ES-I3 (cell line): Measurements from ENCODE around the gene OXCT1.

Experiments used
- H3K36me3 ChIP-seq: 2 replicates; pipeline ENCODE4 v1.6.1; 2013; ENCODE audit warnings: mild to moderate bottlenecking, low read length, control low read depth, moderate library complexity; ENCODE audit not compliant: insufficient read depth
- H3K4me1 ChIP-seq: 2 replicates; pipeline ENCODE4 v1.6.1; 2013; ENCODE audit warnings: mild to moderate bottlenecking, control low read depth, low read length; ENCODE audit not compliant: insufficient read depth
- H3K9ac ChIP-seq: 2 replicates; pipeline ENCODE4 v1.6.1; 2013; ENCODE audit warnings: low read depth, mild to moderate bottlenecking, low read length, moderate library complexity
- H3K9me3 ChIP-seq: 2 replicates; pipeline ENCODE4 v1.6.1; 2013; ENCODE audit warnings: mild to moderate bottlenecking, low read length, moderate library complexity; ENCODE audit not compliant: control insufficient read depth, insufficient read depth

Gene OXCT1

DNA sequence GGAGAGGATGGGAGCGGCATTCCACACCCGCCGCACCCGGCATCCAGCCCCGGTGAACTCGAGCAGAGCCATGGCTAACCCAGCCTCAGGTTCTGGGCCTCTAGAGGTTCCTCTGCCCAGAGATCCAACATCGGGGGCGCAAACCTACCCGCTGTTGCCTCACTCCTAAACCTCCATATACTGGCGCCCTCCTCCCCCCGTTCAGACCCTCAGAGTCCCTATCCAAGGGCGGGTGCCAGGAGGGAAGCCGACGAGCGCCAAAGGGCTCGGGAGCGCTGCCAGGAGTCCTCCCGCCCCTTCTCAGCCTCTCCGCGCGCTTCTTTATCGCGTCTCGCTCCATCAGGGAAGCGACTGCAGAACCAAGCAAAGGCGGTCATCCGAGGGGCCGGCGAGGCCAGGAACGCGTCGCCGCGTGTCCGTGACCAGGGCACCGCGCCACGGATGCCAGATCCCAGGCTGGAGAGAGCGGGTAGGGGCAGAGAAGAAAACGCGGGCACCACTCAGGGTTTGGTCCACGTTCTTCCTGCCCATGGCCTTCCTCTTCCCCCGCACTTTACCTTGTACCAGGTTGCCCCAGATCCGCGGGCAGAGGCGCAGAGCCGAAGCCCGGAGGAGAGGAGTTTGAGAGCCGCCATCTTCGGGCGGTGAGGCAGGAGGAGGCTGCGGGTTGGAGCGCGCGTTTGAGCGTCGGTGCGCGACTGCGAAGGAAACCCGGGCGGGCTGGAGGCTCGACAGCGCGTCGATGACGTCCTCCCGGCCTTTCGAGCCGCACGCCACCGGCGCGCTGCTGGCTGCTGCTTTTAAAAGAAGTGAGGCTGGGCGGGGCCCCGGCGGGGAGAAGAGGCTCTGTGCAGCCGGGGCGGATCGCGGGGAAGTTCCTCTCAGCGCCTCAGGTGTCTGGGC lies at the start of gene OXCT1:
Gene OXCT1 (minus strand): TSS at position 702 of the 903 bp plus-strand sequence. CDS start 67 bp downstream, at position 635.
- Histone ChIP-seq H3K9ac (peak within 1 kb of the TSS; percentile 50), H3K36me3 (no peaks in the 10 kb centered on the region), H3K9me3 (no peaks in the 10 kb centered on the region; the same call in 1 of the 2 replicates), H3K4me1 (no peaks in the 10 kb centered on the region)

DNA sequence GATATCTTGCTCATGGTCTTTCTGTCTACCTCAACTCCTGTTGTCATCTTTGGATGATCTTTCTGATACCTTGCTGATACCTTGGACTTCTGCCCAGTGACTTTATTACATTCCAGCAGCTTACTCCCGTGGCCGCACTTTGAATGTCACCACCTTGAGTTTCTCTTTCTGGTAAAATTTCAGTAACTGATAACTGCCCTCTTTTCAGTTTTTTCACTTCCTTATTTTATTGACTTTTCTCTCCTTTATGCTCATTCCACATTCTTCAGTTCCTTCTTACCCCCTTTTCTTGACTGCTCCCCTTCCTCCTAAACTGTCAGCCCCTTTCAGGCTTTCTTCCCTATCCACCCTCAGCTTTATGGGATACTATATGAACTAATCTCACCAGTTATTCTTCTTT lies 47.9 kb upstream of the OXCT1 start:
- Histone ChIP-seq H3K36me3 (peaks cover 14% of the 10 kb centered on the region), H3K9ac (no peak overlapping the region), H3K9me3 (no peaks in the 10 kb centered on the region), H3K4me1 (peaks cover 11% of the 10 kb centered on the region)

DNA sequence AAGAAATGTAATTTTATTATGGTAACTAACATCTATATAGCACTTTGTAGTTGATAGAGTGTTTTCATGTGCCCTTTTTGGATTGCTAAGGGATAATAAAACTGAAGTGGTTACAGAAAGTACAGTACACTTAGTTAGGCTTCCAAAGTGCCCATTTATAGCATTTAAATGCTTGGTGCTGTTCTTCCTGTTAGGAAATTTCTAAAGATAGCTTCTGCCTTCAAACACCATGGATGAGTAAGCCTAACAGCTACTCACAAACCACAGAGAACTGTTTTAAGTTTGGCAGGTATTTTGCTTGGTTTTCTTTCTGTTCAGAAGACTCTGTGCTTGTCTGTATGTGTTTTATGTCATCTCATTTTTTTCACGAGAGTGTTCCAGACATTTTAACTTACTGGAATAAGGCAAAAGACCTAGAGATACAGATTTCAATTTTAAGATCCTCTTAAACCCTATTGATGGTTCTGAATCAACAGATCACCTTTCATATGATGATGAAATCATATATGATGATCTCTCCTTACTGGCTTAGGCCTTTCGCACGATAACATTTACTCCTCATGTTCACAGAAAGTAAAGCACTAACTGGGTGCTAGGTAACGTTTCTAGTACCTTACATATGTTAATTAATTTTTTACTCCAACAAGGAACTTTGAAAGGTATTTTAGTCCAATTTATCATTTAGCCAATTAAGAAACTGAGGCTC lies 38.3 kb upstream of the OXCT1 start:
- no peak overlapping the region for H3K9ac ChIP-seq
- H3K4me1 ChIP-seq = no peaks in the 10 kb centered on the region; the same call in 1 of the 2 replicates
- peaks cover 9% of the 10 kb centered on the region for H3K36me3 ChIP-seq
- H3K9me3 ChIP-seq = no peaks in the 10 kb centered on the region

DNA sequence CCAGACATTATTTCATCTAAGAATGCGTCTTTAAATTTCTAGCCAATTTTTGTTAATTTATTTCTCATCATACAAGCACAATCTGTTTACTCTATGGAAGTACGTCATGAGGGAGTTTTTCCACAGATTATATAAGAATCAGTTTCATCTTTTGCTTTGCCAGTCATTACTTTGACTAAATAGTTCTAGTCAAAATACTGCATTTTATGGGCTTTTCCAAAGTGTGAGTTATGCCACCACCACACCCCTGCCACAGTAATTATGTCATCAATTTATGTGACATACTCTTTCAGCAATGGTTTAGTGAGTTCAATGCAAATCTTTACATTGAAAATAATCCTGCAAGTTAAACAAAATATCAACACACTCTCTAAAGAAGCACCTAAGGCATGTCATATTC lies 35.9 kb upstream of the OXCT1 start:
- H3K4me1 ChIP-seq = no peaks in the 10 kb centered on the region; the same call in 1 of the 2 replicates
- H3K9ac ChIP-seq = no peak overlapping the region
- no peaks in the 10 kb centered on the region; the same call in 1 of the 2 replicates for H3K9me3 ChIP-seq
- peaks cover 3% of the 10 kb centered on the region; the same call in 1 of the 2 replicates for H3K36me3 ChIP-seq

DNA sequence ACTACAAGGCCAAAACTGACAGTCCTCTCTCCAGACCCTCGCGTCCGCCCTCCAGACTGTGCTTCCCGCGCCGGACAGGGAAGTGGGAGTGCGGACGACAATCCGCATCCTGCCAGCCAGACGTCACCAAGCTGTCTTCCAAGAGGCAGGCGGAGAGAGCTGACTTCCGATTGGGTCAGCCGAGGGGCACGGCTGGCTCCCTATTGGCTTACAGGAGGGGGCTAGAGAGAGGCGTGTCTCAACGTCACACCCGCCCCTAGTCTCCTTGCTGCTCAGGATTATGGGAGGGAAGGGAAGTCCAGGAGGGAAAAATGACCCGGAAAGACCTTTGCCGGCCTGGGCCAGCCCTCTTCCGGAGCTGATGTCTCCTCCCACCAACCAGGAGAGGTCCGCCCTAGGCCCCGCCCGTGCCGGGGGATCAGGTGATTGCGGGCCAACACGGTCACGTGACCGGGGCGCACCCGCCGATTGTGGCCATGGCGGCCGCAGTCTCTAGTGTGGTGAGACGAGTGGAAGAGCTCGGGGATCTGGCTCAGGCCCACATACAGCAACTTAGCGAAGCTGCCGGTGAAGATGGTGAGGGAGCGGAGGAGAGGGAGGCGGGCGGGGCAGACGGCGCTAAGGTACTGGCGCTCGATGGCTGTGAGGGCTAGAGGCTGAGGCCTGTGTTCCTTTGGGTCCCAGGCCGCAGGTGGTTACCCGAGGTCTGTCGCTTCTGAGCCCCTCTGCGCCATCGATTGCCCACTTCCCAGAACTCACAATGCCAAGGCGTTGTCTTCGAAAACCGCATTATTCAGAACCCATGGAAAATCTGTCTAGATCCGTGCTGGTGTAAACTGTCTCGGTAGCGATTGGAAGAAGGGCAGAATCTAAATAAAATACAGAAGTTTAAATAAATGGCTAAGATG lies 33.9 kb upstream of the OXCT1 start, which contains the start of gene RIMOC1:
Gene RIMOC1 (plus strand): TSS at position 453 of the 908 bp plus-strand sequence. CDS start 24 bp downstream, at position 477.
- H3K9me3 ChIP-seq = no peaks in the 10 kb centered on the region; the same call in 1 of the 2 replicates
- no peaks in the 10 kb centered on the region; the same call in 1 of the 2 replicates for H3K4me1 ChIP-seq
- H3K36me3 ChIP-seq = peaks cover 3% of the 10 kb centered on the region; the same call in 1 of the 2 replicates

DNA sequence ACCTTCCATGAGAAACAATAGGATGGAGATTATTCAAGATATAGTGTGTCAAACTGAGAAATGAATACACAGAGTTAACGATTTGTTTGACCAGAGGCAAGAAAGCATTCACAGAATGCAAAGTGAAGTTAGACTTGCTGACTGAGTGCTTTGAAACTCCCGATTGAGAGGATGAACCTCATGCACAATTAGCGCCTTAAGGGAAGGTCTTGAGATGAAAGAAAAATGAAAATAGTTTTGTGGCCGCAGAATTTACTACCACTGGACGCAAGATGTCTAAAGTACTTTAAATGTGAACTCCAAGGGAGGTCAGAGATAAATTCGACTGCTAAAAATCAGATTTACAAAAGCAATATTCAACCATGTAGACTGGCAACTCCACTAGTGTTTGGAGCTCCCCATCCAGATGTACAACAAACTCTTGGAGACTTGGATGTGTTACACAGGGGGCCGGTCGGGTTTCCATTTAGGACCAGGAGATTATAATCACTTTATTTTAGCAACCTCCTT lies 33.2 kb upstream of the OXCT1 start:
- H3K9ac ChIP-seq = peak overlapping the region; percentile 61
- H3K9me3 ChIP-seq = no peaks in the 10 kb centered on the region; the same call in 1 of the 2 replicates
- H3K4me1 ChIP-seq = no peaks in the 10 kb centered on the region; the same call in 1 of the 2 replicates
- H3K36me3 ChIP-seq = peaks cover 2% of the 10 kb centered on the region; the same call in 1 of the 2 replicates

More for the DNA sequence above, 33.9 kb upstream of the OXCT1 start, which contains the start of gene RIMOC1:
- peak within 1 kb of the TSS; percentile 85 for H3K9ac ChIP-seq

DNA sequence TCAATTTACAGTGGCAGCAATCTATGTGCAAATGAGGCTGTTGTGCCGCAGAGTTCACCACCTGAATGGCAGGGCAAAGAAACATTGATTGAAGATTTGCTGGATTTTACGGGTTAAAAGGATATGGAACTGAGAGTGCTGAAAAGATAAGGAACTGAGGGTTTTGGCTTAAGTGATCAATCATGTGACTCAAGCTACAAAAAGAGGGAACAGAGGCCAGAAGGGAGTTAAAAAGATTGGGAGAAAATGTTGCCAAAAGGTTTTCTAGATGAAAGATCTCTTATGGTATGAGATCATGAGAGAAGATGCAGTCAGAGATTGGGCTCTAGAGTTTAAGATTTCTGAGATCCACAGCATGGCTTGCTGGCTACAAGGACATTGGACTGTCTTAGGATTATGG lies 26.0 kb upstream of the OXCT1 start:
- Histone ChIP-seq H3K9me3 (no peaks in the 10 kb centered on the region), H3K9ac (no peak overlapping the region), H3K36me3 (no peaks in the 10 kb centered on the region), H3K4me1 (no peaks in the 10 kb centered on the region)

DNA sequence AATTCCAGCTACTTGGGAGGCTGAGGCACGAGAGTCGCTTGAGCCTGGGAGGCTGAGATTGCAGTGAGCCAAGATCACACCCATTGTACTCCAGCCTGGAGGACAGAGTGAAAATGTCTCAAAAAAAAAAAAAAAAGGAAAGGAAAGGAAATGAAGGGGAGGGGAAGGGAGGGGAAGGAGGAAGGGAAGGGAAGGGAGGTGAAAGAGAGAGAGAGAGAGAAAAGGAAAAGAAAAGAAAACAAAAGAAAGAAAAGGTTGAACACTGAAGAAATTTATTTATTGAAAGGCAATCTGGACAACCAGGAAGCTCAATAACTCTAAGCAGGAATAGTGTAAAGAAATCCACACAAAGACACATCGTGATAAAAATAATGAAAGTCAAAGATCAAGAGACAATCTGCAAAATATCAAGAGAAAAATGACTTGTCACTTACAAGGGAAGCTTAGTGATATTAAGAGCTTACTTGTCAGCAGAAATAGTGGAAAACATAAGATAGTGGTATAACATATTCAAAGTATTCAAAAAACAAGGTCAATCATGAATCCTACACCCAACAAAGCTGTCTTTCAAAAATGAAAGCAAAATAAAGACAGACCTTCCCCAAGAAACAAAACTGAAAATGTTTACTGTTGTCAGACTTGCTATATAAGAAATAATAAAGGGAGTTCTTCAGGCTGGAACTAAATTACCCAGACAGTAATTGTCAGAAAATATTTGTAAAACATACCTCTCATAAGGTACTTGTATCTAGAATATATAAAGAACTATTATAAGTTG lies 23.0 kb upstream of the OXCT1 start:
- Histone ChIP-seq H3K4me1 (no peaks in the 10 kb centered on the region), H3K9ac (no peak overlapping the region)

DNA sequence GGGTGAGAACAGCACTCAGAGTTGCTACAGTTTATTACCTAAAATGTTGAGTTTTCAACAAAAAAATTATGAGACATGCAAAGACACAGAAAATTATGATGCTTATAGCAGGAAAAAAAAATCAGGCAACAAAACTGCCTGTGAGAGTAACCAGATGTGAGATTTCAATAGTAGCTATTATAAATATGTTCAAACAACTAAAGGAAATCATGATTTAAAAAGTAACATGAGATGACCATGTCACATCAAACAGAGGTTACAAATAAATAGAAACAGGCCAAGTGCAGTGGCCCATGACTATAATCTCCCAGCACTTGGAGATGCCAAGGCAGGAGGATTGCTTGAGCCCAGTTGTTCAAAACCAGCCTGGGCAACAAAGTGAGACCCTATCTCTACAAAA lies 21.8 kb upstream of the OXCT1 start:
- Histone ChIP-seq H3K4me1 (no peaks in the 10 kb centered on the region), H3K9me3 (0 out of 2 replicates have a peak, but pooled peaks cover 4% of the 10 kb centered on the region), H3K36me3 (no peaks in the 10 kb centered on the region), H3K9ac (no peak overlapping the region)

More for the DNA sequence above, 23.0 kb upstream of the OXCT1 start:
- Histone ChIP-seq H3K9me3 (0 out of 2 replicates have a peak, but pooled peaks cover 4% of the 10 kb centered on the region), H3K36me3 (no peaks in the 10 kb centered on the region)

DNA sequence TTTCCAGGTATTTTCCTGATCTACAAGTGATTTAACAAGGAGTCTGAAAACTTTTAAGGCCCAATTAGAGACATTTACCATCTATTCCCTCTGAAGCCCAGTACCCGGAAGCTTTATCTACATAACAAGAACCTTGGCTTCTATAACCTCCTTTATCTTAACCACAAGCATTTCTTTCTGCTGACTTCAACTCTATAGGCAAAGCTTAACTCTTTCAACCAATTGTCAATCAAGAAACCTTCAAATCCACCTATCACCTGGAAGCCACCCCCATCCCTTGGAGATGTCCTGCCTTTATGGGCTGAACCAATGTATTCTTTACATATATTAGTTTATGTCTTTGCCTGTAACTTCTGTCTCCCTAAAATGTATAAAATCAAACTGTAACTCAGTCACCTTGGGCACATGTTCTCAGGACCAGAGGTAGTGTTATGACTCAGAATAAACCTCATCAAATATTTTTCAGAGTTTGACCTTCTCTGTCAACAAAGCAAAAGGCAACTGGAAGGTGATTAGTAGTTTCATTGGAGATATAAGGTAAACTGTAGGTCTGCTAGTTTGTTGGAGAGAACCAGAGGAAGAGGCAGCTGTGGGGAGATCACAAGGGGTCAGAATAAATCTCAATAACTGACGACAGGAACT lies 21.0 kb upstream of the OXCT1 start:
- no peak overlapping the region for H3K9ac ChIP-seq
- H3K4me1 ChIP-seq = no peaks in the 10 kb centered on the region
- H3K36me3 ChIP-seq = no peaks in the 10 kb centered on the region
- H3K9me3 ChIP-seq = 0 out of 2 replicates have a peak, but pooled peaks cover 4% of the 10 kb centered on the region

DNA sequence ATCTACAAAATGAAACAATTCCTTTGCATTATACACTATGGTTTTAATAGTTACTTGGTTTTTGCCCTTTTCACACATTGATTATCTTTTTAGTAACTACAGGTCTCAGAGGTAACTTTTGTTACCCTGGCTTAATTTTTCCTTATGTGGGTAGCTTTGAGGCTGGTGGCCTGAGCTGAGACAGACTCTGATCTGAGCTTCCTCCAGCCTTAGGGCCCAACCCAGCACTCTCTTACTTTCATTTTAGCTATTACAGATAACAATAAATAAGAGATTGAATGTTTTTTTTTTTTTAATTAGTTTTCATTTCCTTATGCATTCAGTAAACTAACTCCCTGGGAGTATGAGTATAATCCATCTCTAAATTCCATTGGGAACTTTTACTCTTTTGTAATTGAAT lies 15.1 kb upstream of the OXCT1 start:
- Histone ChIP-seq H3K9ac (no peak overlapping the region), H3K4me1 (no peaks in the 10 kb centered on the region), H3K9me3 (peaks cover 4% of the 10 kb centered on the region; the same call in 1 of the 2 replicates), H3K36me3 (no peaks in the 10 kb centered on the region)

DNA sequence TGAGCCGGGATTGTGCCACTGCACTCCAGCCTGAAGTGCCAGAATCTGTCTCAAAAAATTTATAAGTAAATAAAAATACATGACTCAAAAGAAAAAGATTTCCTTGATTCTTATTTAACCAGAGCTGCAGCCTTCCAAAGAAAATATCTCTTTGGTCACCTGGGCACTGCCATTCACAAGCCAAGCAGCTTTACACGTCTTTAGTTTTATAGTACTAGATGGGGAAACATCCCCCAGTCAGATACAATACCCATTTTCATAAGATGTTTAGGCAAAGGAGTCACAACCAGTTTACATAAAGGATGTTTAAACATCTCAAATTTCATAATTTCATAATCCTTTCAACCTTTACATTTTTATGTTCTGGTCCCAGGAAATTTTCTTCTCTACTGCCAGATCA lies 13.7 kb upstream of the OXCT1 start:
- Histone ChIP-seq H3K4me1 (no peaks in the 10 kb centered on the region; the same call in 1 of the 2 replicates), H3K36me3 (no peaks in the 10 kb centered on the region), H3K9me3 (peaks cover 4% of the 10 kb centered on the region; the same call in 1 of the 2 replicates), H3K9ac (no peak overlapping the region)
